GM23248 (cell line): ENCODE results near the gene ZDHHC15.

Experiments
- EZH2 ChIP-seq: fragments of 200-600 bp; sonication (generic); IDR thresholded peaks from 2 replicates; pipeline ENCODE4 v1.6.1; 2018; ENCODE audit warnings: antibody characterized with exemption, mild to moderate bottlenecking; ENCODE audit not compliant: insufficient read depth, poor library complexity, severe bottlenecking
- EZH2phosphoT487 ChIP-seq: fragments of 200-600 bp; sonication (generic); IDR thresholded peaks from 2 replicates; pipeline ENCODE4 v1.6.1; 2018; ENCODE audit warnings: antibody characterized with exemption, moderate library complexity, mild to moderate bottlenecking, low read depth; ENCODE audit not compliant: insufficient read depth

DNA sequence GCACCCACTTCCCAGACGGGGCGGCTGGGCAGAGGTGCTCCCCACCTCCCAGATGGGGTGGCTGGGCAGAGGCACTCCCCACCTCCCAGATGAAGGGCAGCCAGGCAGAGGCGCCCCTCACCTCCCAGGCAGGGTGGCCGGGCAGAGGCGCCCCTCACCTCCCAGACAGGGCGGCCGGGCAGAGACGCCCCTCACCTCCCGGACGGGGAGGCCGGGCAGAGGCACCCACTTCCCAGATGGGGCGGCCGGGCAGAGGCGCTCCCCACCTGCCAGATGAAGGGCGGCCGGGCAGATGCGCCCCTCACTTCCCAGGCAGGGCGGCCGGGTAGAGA lies 187.7 kb downstream of the ZDHHC15 start:
- TF ChIP-seq EZH2phosphoT487, result no peak
- no peak for TF ChIP-seq EZH2
